H1 (cell line): Measurements from ENCODE around the gene PCBD1.

Experiments used
- BRCA1 ChIP-seq: IDR thresholded peaks from 2 replicates; pipeline ENCODE4 v1.6.1; 2012; ENCODE audit warnings: low read depth, low read length, improper control_type of control experiment
- CREB1 ChIP-seq: IDR thresholded peaks from 2 replicates; pipeline ENCODE4 v1.6.1; 2012; ENCODE audit warnings: inconsistent platforms
- GABPA ChIP-seq: IDR thresholded peaks from 2 replicates; pipeline ENCODE4 v1.6.1; 2011; ENCODE audit warnings: mild to moderate bottlenecking, low read length, moderate library complexity, borderline replicate concordance; ENCODE audit not compliant: insufficient read depth
- HDAC2 ChIP-seq, 2 experiments: fragments of 300-600 bp in 1 of 2; sonication (generic) in 1 of 2; IDR thresholded peaks; 2 replicates each; pipeline ENCODE4 v1.6.1; 2011 to 2012; ENCODE audit warnings: low read depth in 2 of 2, low read length in 2 of 2, mild to moderate bottlenecking in 2 of 2, moderate library complexity in 2 of 2, borderline replicate concordance in 1 of 2, inconsistent platforms in 1 of 2
- RAD21 ChIP-seq, 2 experiments: IDR thresholded peaks in 1 of 2; conservative IDR thresholded peaks in 1 of 2; 2 replicates each; pipeline ENCODE4 v1.6.1; 2011; ENCODE audit warnings: low read depth in 2 of 2, low read length in 2 of 2, improper control_type of control experiment in 1 of 2, inconsistent platforms in 1 of 2, mild to moderate bottlenecking in 1 of 2, moderate library complexity in 1 of 2
- SUZ12 ChIP-seq: fragments of 200-600 bp; sonication (generic); IDR thresholded peaks from 2 replicates; pipeline ENCODE4 v1.6.1; 2012; ENCODE audit warnings: mild to moderate bottlenecking, inconsistent platforms, low read length, moderate library complexity, mixed read lengths
- TF ChIP-seq, protein P1 (sequence below), 3 experiments: IDR thresholded peaks; 1 replicate in 2 of 3; 2 replicates in 1 of 3; pipeline versions ENCODE4 v1.5.1 to v1.6.1; 2011; ENCODE audit warnings: low read length in 3 of 3, mild to moderate bottlenecking in 3 of 3, inconsistent platforms in 2 of 3, low read depth in 1 of 3, moderate library complexity in 1 of 3; ENCODE audit not compliant: insufficient read depth in 1 of 3; ENCODE audit errors: control extremely low read depth in 1 of 3

DNA sequence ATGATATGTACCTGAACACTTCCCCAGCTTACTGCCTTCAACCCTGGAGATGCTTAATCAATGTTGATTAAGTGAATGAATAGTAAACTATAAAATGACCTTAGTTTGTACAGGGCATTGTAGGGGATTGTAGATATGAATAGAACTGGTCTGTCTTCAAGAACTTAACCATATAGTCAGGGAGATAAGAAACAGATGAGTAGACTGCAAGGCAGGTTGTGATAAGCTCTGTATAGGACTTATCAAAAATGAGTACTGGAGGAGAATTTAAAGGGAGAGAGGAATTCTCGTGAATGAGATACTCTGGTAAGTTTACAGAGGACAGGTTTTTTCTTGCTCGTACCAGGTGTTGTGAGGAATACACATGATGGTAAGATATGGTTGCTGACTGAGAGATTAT is 45.0 kb downstream of the PCBD1 start:
- TF ChIP-seq, protein P1, sequence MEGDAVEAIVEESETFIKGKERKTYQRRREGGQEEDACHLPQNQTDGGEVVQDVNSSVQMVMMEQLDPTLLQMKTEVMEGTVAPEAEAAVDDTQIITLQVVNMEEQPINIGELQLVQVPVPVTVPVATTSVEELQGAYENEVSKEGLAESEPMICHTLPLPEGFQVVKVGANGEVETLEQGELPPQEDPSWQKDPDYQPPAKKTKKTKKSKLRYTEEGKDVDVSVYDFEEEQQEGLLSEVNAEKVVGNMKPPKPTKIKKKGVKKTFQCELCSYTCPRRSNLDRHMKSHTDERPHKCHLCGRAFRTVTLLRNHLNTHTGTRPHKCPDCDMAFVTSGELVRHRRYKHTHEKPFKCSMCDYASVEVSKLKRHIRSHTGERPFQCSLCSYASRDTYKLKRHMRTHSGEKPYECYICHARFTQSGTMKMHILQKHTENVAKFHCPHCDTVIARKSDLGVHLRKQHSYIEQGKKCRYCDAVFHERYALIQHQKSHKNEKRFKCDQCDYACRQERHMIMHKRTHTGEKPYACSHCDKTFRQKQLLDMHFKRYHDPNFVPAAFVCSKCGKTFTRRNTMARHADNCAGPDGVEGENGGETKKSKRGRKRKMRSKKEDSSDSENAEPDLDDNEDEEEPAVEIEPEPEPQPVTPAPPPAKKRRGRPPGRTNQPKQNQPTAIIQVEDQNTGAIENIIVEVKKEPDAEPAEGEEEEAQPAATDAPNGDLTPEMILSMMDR (IDR thresholded peaks at IDR 0.05; ENCODE audit: control extremely low read depth in 1 of 3, insufficient read depth in 1 of 3, low read depth in 1 of 3, low read length in 3 of 3): no peak
- no peak for TF ChIP-seq SUZ12
- no peak for TF ChIP-seq HDAC2 (IDR thresholded peaks at IDR 0.05; ENCODE audit: borderline replicate concordance in 1 of 2, low read depth in 2 of 2, low read length in 2 of 2)
- TF ChIP-seq GABPA: no peak
- TF ChIP-seq CREB1: no peak
- no peak for TF ChIP-seq BRCA1
- no peak for TF ChIP-seq RAD21 (IDR thresholded peaks at IDR 0.05 in 1 of 2, conservative IDR thresholded peaks at IDR 0.05 in 1 of 2; ENCODE audit: low read depth in 2 of 2, low read length in 2 of 2)
